Measurements from ENCODE around the gene CEP83.

DNA sequence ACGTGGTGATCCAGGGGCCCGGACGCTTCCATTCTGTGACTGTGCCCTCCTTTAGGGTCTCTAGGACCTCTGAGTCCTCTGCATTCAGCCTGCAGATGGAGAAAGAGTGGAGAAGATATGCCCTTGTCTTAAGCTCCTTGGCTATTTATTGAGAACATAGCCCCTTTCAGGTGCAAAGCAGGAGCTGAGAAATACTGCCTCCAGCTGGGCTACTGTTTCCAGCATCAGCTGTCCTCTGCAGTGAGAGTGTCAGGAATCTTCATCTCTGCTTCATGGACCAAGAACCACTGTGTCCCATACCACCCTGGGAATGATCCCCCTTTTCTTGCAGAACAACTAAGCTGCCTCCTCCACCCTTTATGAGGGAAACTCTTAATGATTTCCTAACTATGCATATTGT is 47.8 kb upstream of the CEP83 start:
- TF ChIP-seq, protein P1, sequence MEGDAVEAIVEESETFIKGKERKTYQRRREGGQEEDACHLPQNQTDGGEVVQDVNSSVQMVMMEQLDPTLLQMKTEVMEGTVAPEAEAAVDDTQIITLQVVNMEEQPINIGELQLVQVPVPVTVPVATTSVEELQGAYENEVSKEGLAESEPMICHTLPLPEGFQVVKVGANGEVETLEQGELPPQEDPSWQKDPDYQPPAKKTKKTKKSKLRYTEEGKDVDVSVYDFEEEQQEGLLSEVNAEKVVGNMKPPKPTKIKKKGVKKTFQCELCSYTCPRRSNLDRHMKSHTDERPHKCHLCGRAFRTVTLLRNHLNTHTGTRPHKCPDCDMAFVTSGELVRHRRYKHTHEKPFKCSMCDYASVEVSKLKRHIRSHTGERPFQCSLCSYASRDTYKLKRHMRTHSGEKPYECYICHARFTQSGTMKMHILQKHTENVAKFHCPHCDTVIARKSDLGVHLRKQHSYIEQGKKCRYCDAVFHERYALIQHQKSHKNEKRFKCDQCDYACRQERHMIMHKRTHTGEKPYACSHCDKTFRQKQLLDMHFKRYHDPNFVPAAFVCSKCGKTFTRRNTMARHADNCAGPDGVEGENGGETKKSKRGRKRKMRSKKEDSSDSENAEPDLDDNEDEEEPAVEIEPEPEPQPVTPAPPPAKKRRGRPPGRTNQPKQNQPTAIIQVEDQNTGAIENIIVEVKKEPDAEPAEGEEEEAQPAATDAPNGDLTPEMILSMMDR (conservative IDR thresholded peaks at IDR 0.05 in 1 of 2, IDR thresholded peaks at IDR 0.05 in 1 of 2; ENCODE audit: low read depth in 1 of 2, low read length in 2 of 2), result no peak
- no peak for TF ChIP-seq EZH2 (IDR thresholded peaks at IDR 0.05; ENCODE audit: low read length, missing control alignments)

All from fibroblast of lung (primary cell).